Measurements from ENCODE around the gene HSF2BP.

GRCh38 chr21:43644071-43644470, 15.2 kb downstream of the HSF2BP start:
- TF ChIP-seq CTCF (IDR thresholded peaks at IDR 0.05) (no peak), EP300 (IDR thresholded peaks at IDR 0.05) (no peak), POLR2A (IDR thresholded peaks at IDR 0.05; ENCODE audit: low read depth) (no peak)
